GM19099 (cell line): ENCODE measurements around the gene ATP5IF1.
A peak's percentile ranks its signal among the peaks of the same experiment; 100 is the strongest.

ENCODE experiments used
- POLR2A ChIP-seq: IDR thresholded peaks from 3 replicates; pipeline ENCODE4 v1.6.1; 2011; ENCODE audit warnings: low read depth; ENCODE audit not compliant: insufficient read length; ENCODE audit errors: extremely low read depth

ATP5IF1 gene

GRCh38 chr1:28235755-28236655 lies at the start of gene ATP5IF1:
TSS of gene ATP5IF1 (plus strand) at chr1:28236124. CDS start at chr1:28236184, 60 bp downstream.
- peak; percentile 97 for TF ChIP-seq POLR2A

DNA sequence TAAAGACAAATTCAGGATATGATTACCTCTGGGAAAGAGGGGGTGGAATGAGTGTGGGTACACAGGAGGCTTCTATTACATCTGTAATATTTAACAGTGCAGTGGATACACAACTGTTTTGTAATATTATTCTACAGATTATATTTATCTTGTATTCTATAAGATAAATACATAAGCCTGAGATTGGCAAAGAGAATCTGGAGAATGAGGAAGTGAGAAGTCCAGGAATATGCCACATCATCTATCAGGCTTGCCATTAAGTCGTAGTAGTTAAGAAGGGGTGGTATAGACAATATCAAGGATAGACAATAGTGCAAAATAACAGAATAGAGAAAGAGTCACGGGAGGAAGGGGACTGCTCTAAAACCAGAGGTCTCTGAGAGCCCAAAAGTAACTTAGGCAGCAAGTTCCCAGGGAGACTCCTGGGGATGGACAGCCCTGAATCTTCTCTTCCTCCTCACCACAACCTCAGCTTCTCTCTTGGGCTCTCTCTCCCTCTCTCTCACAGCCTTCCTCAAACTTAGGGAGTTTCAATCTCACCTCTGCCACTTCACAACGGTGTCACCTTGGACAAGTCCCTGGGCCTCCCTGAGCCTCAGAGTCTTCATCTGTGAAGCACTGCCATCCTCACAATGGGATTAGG lies 45.5 kb upstream of the ATP5IF1 start:
- no peak for TF ChIP-seq POLR2A

- no peak for TF ChIP-seq POLR2A
Measured at GRCh38 chr1:28190996-28191645, 44.8 kb upstream of the ATP5IF1 start.

GRCh38 chr1:28193701-28194161 lies 42.2 kb upstream of the ATP5IF1 start:
- no peak for TF ChIP-seq POLR2A

GRCh38 chr1:28194326-28195035 lies 41.4 kb upstream of the ATP5IF1 start:
- TF ChIP-seq POLR2A = no peak

GRCh38 chr1:28195780-28196179 lies 40.1 kb upstream of the ATP5IF1 start:
- no peak for TF ChIP-seq POLR2A

- TF ChIP-seq POLR2A = no peak
Measured at GRCh38 chr1:28196330-28196729, 39.6 kb upstream of the ATP5IF1 start.

DNA sequence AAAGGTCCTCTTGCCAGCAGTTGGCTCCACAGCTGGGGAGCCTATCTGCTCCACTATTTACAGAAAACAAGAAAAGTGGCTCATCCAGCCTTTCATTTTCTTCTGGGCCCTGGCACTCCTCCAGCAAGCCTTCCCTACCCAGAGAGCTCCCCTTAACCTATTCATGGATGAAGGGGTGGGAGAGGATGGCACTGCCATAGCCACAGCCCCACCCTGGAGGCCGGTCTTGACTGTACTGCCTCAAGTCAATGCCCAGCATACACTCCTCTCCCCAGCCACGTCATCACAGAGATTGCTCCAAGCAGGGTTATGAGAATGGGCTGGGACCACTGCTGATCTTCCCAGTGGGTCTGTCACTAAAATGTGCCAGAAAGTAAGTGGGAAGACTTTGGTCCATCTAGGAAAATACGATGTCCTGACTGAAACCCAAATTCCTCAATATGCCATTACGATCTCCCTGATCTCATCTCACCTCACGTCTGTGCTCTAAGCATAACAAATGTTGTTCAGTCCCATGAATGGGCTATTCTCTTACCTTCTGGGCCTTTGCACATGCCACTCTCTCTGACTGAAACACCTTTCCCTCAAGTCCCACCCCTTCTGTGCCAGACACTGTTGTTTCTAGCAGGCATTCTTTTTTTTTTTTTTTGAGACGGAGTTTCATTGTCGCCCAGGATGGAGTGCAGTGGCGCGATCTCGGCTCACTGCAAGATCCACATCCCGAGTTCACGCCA lies 38.1 kb upstream of the ATP5IF1 start:
- no peak for TF ChIP-seq POLR2A

GRCh38 chr1:28199328-28200233 lies 36.3 kb upstream of the ATP5IF1 start:
- no peak for TF ChIP-seq POLR2A

DNA sequence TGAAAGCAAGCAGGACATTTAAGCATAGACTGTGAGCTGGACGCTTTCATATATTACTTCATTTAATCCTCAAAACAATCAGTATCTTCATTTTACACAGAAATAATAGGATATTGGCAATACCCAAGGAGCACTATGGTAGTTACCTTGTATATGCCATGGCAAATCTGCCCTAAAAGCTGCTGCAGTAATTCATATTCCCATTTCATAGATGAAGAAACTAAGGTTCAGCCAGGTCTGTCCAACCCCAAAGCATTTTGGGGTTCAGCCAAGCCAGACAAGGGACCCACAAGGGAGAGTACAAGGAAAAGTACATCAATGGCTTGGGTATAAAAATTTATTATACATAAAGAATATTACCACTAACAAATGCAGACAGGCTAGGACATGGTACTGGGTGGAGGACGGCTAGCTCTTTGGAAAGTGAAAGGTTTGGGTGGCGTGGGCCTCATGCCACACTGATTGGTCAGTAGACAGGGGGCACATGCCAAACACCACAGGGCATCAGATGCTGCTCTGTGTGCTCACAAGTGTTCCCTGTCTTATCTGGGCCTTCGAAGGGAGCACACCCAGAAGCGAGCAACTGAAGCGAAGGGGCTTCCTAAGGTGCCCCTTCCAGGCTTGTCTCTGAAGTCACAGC lies 35.6 kb upstream of the ATP5IF1 start:
- no peak for TF ChIP-seq POLR2A

DNA sequence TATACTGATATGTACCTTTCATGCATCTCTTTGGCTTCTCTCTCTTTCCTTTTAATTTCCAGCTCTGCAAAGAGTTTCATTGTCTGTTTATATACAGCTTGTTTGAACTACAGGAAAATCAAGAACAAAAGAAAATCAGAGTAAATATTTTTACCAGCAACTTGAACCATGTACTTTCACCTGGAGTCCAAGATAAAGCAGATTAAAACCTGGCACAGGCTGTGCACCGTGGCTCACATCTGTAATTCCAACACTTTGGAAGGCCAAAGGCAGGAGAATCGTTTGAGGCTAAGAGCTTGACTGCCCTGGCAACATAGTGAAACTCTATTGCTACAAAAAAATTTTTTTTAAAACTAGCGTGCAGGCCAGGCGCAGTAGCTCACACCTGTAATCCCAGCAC lies 30.7 kb upstream of the ATP5IF1 start:
- TF ChIP-seq POLR2A = no peak

- no peak for TF ChIP-seq POLR2A
Measured at GRCh38 chr1:28208818-28209441, 27.0 kb upstream of the ATP5IF1 start.
